ENCODE data around the gene PI4KA. TPM values are rescaled to one million over a fixed set of nuclear protein-coding genes. Genes with fewer than 3 reads are reported as not detected.
"Not testable (repeated sequence)": the region's sequence is repeated elsewhere in the genome, so short reads cannot be mapped to it uniquely, and the experiment has no call there.

Gene PI4KA
- polyA plus RNA-seq, 3 donors, result 74.5 to 84.6 (median 76.0) TPM

DNA sequence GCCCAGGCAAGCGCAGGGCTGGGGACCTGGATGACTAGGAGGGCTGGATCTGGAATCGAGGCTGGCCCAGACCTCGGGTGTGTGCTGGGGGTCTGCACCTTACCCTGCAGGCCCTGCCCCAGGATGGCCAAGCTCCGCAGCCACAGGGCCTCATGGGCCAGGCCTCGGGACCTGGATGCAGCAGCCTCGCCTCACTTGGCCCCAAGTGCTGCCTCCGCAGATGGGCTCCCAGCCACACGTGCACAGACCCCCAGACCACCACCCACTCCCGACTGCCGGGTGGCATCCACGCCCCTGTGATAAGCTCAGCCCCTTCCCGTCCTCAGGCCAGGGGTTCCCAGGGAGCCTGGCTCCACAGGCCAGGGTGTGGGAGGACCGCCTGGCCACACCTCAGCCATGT, 188.7 kb downstream of the PI4KA start:
- DNase-seq, result not testable (repeated sequence)

DNA sequence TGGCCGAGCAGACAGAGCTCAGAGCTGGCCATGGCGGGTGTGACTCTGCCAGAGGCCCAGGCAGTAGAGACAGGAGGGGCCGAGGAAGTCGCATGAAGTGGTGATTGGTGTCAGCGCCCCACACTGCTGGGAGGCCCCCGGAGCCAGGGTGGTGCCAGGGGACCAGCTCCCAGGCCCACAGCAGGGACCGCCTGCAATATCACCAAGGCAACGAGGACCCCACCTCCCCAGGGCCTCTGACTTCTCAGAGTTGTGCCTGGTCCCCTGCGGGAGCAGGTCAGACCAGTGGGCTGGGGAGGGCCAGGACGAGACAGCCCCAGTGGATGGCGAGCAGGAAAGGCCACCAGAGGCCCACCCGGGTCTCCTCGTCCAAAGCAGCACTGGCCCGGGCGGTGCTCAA, 189.1 kb downstream of the PI4KA start:
- not testable (repeated sequence) for DNase-seq

DNA sequence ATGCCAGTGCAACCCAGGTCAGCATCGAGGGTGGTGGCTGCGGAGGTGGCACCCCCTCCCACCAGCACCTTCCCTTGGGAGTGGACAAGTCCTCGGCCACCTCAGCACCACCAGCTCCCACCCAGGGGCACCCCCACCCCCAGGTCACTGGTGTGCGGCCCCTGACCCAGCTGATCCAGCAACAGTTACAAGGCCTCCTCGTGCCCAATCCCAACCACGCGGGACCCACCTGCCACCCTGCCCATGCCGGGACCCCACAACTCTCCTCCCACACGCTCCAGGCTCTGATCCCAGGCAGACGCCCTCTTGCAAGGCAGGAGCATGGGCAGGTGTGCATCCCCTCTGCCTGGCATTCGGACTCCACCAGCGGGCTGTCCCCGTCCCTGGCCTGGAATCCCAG, 189.8 kb downstream of the PI4KA start:
- not testable (repeated sequence) for DNase-seq

DNA sequence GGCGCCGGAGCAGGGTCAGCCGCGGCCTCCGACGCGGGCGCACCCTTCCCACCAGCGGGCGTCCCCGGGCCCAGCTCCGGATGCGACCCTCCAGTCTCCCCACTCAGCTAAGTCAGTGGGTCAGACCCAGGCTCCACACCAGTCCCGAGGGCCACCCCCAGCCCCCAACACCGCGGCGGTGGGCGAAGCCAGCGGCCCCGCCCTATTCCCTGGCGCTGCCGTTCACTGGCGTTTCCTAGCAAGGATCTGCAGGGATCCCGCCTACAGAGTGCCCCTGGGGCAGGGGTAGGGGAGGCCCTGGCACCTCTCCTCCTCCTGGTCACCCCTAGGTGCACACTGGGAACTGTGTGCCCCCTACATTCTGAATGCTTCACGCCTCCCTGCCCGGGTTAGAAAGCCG, 190.4 kb downstream of the PI4KA start:
- not testable (repeated sequence) for DNase-seq

DNA sequence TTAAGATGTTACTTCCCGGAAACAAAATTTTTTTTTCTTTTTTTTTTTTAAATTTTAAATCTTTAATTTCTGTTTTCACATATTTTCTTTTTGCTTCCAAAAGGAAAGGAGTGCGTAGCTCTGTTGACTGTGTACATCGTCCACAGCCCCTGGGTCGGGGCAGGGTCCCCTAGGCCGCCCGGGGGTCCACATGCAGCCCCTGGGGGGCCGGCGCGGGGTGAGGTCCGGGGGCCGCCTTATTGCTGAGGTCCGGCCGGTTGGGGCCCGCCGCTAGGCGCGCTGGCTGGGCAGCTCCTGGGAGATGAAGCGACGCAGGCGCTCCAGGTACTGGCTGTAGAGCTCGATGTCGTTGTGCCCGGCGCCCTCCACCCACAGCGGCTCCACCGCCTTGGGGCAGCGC, 191.1 kb downstream of the PI4KA start:
- DNase-seq, result not testable (repeated sequence)

DNA sequence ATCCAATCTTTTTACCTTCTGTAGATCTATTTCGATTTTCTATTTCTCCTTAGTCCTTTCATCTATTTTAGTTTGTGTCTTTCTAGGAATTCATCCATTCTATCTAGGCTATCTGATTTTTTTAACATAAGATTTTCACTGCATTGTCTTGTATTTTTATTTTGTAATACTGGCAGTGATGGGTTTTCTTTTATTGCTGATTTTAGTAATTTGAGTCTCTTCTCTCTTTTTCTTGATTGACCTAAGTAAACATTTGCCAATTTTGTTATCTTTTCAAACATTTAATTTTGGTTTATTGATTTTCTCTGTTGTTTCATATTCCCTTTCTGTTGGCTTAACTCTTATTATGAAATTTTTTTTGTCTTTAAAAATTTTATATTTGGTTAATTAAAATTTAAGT, 192.1 kb downstream of the PI4KA start:
- no peak for DNase-seq

DNA sequence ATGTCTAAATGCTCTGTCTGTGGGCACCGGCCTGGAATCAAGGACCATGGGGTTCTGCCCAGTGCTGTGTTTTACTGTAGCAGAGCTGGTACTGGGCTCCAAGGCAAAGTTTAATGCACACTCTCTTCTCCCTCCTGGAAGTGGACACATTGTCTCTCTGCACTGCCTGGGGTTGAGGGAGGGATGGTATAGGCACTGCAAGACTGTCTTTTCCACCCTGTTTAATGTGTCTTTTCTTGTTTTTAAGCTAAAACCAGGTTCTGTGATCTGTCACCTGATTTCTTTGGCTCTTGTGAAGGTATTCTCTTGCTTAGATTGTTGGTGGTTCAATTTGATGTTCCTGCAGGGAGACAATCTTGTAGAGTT, 194.0 kb downstream of the PI4KA start:
- DNase-seq, result no peak

DNA sequence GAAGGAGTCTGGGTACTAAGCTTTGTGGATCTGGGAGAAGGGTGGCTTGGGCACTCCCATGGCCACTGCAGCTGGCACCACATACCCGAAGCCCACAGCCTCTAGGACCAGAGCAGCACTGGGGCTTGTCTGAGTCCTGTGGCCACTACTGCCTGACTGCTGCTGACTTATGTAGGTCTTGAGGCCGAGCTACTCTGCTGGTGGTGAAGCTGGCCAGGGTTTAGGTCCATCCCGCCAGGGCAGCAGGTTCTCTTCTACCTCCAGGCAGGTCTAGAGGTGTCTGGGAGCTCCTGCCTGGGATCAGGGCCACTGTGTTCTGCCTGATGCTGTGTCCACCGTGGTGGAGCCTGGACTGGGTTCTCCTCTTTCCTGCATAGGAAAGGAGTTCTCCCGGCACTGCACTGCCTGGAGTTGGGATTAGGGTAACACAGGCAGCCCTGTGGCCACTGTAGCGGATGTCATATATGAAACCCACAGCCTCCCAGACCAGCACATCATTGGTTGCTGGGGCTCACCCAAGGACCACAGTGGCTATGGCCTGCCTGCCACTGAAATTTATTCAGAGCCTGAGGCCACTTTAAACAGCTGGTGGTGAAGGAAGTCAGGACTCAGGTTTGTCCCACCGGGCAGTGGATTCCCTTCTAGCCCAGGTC, 194.5 kb downstream of the PI4KA start:
- DNase-seq, result no peak

DNA sequence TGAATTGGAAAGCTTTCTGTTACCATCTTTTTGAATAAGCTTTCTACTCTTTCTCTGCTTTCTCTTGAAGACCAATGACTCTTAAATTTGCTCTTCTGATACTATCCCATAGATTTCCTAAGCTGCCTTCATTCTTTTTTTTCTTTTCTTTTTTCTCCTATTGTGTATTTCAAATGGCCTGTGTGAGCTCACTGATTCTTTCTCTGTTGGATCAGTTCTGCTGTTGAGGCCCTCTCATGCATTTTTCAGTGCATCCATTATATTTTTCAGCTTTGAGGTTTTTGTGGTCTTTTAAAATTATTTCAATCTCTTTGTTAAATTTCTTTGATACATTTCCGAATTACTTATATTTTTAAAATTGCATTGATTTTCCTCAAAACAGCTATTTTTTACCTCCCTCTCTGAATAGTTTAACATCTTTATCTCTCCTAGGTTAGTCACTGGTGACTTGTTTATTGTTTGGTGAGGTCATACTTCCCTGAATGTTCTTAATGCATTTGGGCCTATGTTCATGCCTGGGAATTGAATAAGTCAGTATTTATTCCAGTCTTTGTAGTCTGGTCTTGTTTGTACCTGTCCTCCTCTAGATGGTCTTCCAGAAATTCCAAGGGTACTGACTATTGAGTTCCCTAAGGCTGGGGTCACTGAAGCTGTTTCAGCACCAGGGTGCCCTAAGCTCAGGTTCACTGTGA, 195.3 kb downstream of the PI4KA start:
- no peak for DNase-seq

DNA sequence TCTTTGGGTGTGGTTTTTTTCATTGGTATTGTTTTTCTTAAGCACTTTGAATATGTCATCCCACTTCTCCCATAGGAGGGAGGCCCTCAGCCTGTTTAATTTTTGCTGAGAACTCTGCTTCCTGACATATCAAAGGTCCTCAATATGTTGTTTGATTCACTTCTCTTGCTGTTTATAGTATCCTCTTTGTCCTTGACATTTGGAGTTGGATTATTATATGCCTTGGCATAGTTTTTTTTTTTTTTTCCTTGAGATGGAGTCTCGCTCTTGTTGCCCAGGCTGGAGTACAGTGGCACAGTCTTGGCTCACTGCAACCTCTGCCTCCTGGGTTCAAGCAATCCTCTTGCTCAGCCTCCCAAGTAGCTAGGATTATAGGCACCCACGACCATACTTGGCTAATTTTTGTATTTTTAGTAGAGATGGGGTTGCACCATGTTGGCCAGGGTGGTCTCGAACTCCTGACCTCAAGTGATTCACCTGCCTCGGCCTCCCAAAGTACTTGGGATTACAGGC, 196.0 kb downstream of the PI4KA start:
- not testable (repeated sequence) for DNase-seq

DNA sequence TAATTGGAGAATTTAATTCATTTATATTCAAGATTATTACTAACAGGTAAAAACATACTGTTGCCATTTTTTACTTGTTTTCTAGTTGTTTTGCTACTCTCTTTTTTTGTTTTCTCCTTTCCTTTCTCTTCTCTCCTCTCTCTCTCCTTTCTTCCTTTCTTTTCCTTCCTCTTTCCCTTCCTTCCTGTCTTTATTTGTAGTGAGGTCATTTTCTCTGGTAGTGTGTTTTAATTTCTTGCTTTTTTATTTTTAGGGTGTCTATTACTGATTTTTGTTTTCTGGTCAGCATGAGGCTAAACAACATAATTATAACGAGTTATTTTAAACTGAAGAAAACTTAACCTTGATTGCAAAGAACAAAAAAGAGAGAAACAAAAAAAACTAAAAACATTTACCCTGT, 197.1 kb downstream of the PI4KA start:
- DNase-seq, result no peak

DNA sequence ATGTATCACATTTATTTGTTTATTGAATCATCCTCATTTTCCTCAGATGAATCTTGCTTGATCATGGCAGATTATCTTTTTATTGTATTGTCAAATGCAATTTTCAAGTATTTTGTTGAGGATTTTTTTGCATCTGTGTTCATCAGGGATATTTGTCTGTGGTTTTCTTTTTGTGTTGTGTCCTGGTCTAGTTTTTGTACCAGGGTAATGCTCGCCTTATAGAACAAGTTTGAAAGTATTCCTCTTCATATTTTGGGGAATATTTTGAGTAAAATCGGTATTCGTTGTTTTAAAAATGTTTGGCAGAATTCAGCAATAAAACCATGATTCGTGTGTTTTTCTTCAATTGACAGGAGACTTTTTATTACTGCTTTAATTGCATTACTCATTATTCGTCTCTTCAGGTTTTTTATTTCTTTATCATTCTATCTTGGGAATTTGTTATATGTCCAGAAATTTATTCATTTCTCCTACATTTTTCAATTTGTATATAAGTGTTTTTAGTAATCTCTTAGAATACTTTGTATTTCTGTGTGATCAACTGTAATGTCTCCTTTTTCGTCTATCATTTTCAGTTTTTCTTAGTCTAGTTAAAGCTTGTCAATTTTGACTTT, 198.1 kb downstream of the PI4KA start:
- no peak for DNase-seq

DNA sequence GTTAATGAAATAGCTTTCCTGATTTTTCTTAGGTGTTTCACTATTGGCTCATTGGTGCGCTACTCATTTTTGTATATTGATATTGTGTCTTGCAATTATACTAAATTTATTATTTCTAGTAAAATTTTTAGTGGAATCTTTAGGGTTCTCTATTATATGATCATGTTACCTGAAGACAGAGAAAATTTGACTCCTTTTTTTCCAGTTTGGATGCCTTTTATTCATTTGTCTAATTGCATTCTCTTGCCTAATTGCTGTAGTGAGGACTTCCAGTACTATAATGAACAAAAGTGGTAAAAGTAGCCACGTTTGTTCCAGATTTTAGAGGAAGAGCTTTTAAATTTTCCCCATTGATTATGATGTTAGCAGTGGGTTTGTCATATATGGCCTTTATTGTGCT, 198.7 kb downstream of the PI4KA start:
- DNase-seq, result no peak

DNA sequence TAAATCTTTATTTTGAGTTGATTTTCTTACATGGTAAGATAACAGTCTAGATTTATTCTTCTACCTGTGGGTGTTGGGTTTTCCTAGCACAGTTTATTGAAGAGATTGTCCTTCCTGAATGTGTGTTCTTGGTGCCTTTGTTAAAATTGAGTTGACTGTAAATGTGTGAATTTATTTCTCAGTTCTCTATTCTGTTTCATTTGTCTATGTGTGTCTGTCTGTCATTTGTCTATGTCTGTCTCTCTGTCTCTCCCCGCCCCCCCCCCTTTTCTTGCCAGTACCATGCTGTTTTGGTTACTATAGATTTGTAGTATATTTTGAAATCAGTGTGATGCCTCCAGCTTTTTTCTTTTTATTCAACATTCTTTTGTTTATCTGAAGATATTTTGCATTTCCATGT, 199.4 kb downstream of the PI4KA start:
- no peak for DNase-seq

DNA sequence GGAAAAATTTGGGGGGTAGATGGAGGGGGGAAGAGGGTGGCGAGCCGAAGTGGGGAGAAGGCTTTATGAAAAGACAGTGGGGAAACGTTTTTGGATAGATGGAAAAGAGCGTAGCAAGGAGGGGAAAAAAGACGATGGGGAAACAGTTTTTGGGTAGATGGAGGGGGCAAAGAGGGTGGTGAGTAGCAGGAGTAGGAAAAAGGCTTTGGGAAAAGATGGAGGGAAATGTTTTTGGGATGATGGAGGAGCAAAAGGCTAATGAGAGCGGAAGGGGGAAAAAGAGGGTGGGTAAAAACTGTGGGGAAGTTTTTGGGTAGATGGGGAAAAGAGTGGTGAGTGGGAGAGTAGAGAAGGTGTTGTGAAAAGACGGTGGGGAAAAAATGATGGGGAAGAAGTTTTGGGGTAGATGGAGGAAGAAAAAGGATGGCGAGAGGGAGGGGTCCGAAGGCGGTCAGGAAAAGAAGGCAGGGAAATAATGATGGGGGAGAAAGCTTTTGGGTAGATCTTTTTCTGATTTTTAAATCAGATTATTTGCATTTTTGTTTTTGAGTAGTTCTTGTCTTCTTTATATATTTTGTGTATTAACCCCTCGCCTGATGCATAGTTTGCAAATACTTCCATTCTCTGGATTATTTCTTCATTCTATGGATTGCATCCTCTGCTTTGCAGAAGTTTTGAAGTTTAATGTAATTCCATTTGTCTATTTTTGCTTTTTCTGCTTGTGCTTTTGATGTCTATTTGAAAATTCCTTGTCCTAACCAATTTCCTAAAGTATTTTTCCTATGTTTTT, 200.0 kb downstream of the PI4KA start:
- DNase-seq, result no peak

DNA sequence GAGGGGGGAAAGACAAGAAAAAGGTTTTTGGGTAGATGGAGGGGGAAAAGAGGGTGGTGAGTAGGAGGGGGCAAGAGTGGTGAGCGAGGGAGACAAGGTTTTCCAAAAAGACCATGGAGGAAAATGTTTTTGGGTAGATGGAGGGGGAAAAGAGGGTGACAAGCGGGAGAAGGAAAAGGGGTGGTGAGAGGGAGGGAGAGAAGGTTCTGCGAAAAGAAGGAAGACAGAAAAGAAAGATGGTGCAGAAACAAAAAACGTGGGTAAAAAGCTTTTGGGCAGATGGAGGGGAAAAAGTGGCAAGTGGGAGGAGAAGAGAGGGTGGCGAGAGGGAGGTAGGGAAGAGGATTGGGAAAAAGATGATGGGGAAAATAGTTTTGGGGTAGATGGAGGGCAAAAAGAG, 200.6 kb downstream of the PI4KA start:
- no peak for DNase-seq

Other genes with a start within 250 kb of the PI4KA start
- gene SERPIND1, start 84.7 kb downstream of the PI4KA start, polyA plus RNA-seq (ENCODE audit: insufficient read length in 3 of 3), result 1 to 10 TPM; 2.7 to 3.6 (median 3.0) TPM
- gene SNAP29, start 196 bp upstream of the PI4KA start, polyA plus RNA-seq (ENCODE audit: insufficient read length in 3 of 3), result 10 to 100 TPM; 28.1 to 35.5 (median 29.0) TPM
- gene CRKL, start 58.6 kb upstream of the PI4KA start, polyA plus RNA-seq (ENCODE audit: insufficient read length in 3 of 3), result 10 to 100 TPM; 58.7 to 61.0 (median 60.7) TPM
- 1 to 10 TPM; 1.1 to 1.6 (median 1.5) TPM for gene AIFM3, start 108.4 kb upstream of the PI4KA start, polyA plus RNA-seq (ENCODE audit: insufficient read length in 3 of 3)
- 10 to 100 TPM; 49.3 to 60.5 (median 49.8) TPM for gene LZTR1, start 123.5 kb upstream of the PI4KA start, polyA plus RNA-seq (ENCODE audit: insufficient read length in 3 of 3)
- 10 to 100 TPM; 18.2 to 23.8 (median 22.4) TPM for gene THAP7, start 143.3 kb upstream of the PI4KA start, polyA plus RNA-seq (ENCODE audit: insufficient read length in 3 of 3)
- gene P2RX6, start 156.4 kb upstream of the PI4KA start, polyA plus RNA-seq (ENCODE audit: insufficient read length in 3 of 3), result 1 to 10 TPM; 1.3 to 2.4 (median 1.5) TPM
- 1 to 10 TPM; 1.5 to 1.8 (median 1.8) TPM for gene SLC7A4, start 173.8 kb upstream of the PI4KA start, polyA plus RNA-seq (ENCODE audit: insufficient read length in 3 of 3)
- gene LRRC74B, start 187.1 kb upstream of the PI4KA start, polyA plus RNA-seq (ENCODE audit: insufficient read length in 3 of 3), result under 1 TPM; 0.11 to 0.22 (median 0.22) TPM